Hepatocyte (in vitro differentiated cells): ENCODE measurements around the gene MCMBP. TPM values are rescaled to one million over a fixed set of nuclear protein-coding genes. Genes with fewer than 3 reads are reported as not detected.

ENCODE experiments used
- DNase-seq: peaks from one replicate; pipeline ENCODE4 v3.0.0-alpha.2; 2016; ENCODE audit warnings: low spot score
- H2AFZ ChIP-seq: fragments of 200-600 bp; sonication (generic); 2 replicates; pipeline ENCODE4 v1.6.0; 2016; ENCODE audit warnings: antibody characterized with exemption, mild to moderate bottlenecking
- H3K27ac ChIP-seq: fragments of 200-600 bp; sonication (generic); 2 replicates; pipeline ENCODE4 v1.5.1; 2016; ENCODE audit warnings: mild to moderate bottlenecking
- H3K27me3 ChIP-seq: fragments of 200-600 bp; sonication (generic); 2 replicates; pipeline ENCODE4 v1.6.1; 2016
- H3K36me3 ChIP-seq: fragments of 200-600 bp; sonication (generic); replicated peaks from 2 replicates; pipeline ENCODE4 v1.5.1; 2016; ENCODE audit warnings: low read depth; ENCODE audit not compliant: insufficient read depth
- H3K4me1 ChIP-seq: fragments of 200-600 bp; sonication (generic); 2 replicates; pipeline ENCODE4 v1.5.1; 2016; ENCODE audit warnings: mild to moderate bottlenecking, moderate library complexity; ENCODE audit not compliant: insufficient read depth
- H3K4me2 ChIP-seq: fragments of 200-600 bp; sonication (generic); 2 replicates; pipeline ENCODE4 v1.6.0; 2016
- H3K4me3 ChIP-seq: fragments of 200-600 bp; sonication (generic); 2 replicates; pipeline ENCODE4 v1.5.1; 2016; ENCODE audit warnings: mild to moderate bottlenecking
- H3K79me2 ChIP-seq: fragments of 200-600 bp; sonication (generic); 2 replicates; pipeline ENCODE4 v1.6.0; 2017; ENCODE audit warnings: mild to moderate bottlenecking
- H3K9me2 ChIP-seq: fragments of 200-600 bp; sonication (generic); replicated peaks from 2 replicates; pipeline ENCODE4 v1.6.0; 2017; ENCODE audit warnings: mild to moderate bottlenecking; ENCODE audit not compliant: insufficient read depth
- H3K9me3 ChIP-seq: fragments of 200-600 bp; sonication (generic); 2 replicates; pipeline ENCODE4 v1.5.1; 2016; ENCODE audit warnings: low read depth, mild to moderate bottlenecking
- H4K20me1 ChIP-seq: fragments of 200-600 bp; sonication (generic); 2 replicates; pipeline ENCODE4 v1.6.0; 2016; ENCODE audit warnings: mild to moderate bottlenecking; ENCODE audit not compliant: insufficient read depth, poor library complexity, severe bottlenecking
- CTCF ChIP-seq: fragments of 200-600 bp; sonication (generic); IDR thresholded peaks from 2 replicates; pipeline ENCODE4 v1.5.1; 2016; ENCODE audit warnings: antibody characterized with exemption, mild to moderate bottlenecking; ENCODE audit not compliant: poor library complexity
- EZH2 ChIP-seq: fragments of 200-600 bp; sonication (generic); IDR thresholded peaks from 2 replicates; pipeline ENCODE4 v1.6.1; 2016; ENCODE audit warnings: antibody characterized with exemption, mild to moderate bottlenecking, borderline replicate concordance
- EZH2phosphoT487 ChIP-seq: fragments of 200-600 bp; sonication (generic); IDR thresholded peaks from one replicate; pipeline ENCODE4 v1.6.1; 2018; ENCODE audit warnings: antibody characterized with exemption, mild to moderate bottlenecking, low read depth, moderate library complexity; ENCODE audit not compliant: unreplicated experiment, severe bottlenecking
- WGBS: methylation state at CpG from one replicate; pipeline ENCODE4 v1.1.6; 2016; ENCODE audit warnings: low lambda C conversion rate; ENCODE audit errors: missing lambda C conversion rate; 5-methylcytosine and 5-hydroxymethylcytosine counted together
- polyA plus RNA-seq: library from polyadenylated mRNA; unstranded; fragments of >200 nt; fragmentation: Nextera tagmentation; extraction: Ambion mirVana; gene quantifications from 2 replicates; pipeline ENCODE4 v1.2.1, GENCODE V29; 2016
- total RNA-seq: library from RNA; depleted of rRNA; stranded (reverse); fragments of >200 nt; gene quantifications from 2 replicates; pipeline ENCODE4 v1.2.3, GENCODE V29; 2014

Gene MCMBP
- total and polyA plus RNA-seq, 2 experiments from 2014 or later: 33.8 to 36.1 TPM

GRCh38 chr10:119812684-119813083 lies 60.0 kb downstream of the MCMBP start:
- no peaks in the 10 kb centered on the region for H4K20me1 ChIP-seq
- no peaks in the 10 kb centered on the region for H3K9me2 ChIP-seq
- H2AFZ ChIP-seq: no peak overlapping the region
- H3K4me2 ChIP-seq: no peak overlapping the region
- DNase-seq: no peak
- H3K27ac ChIP-seq: no peak overlapping the region
- no peaks in the 10 kb centered on the region for H3K9me3 ChIP-seq
- no peaks in the 10 kb centered on the region for H3K36me3 ChIP-seq
- TF ChIP-seq CTCF (no peak), EZH2phosphoT487 (no peak), EZH2 (no peak)
- H3K4me1 ChIP-seq: no peaks in the 10 kb centered on the region
- H3K79me2 ChIP-seq: no peaks in the 10 kb centered on the region
- no peaks in the 10 kb centered on the region for H3K27me3 ChIP-seq
- no peak overlapping the region for H3K4me3 ChIP-seq

GRCh38 chr10:119811122-119811521 lies 61.5 kb downstream of the MCMBP start:
- WGBS: 87% methylated on average over 4 of the region's 4 CpGs
- H3K27ac ChIP-seq: no peak overlapping the region
- no peaks in the 10 kb centered on the region for H3K36me3 ChIP-seq
- no peak for DNase-seq
- TF ChIP-seq CTCF (no peak), EZH2 (no peak), EZH2phosphoT487 (no peak)
- no peaks in the 10 kb centered on the region for H3K27me3 ChIP-seq
- H3K79me2 ChIP-seq: no peaks in the 10 kb centered on the region
- H2AFZ ChIP-seq: no peak overlapping the region
- H3K4me2 ChIP-seq: no peak overlapping the region
- no peaks in the 10 kb centered on the region for H4K20me1 ChIP-seq
- H3K9me2 ChIP-seq: no peaks in the 10 kb centered on the region
- H3K4me1 ChIP-seq: no peaks in the 10 kb centered on the region
- no peak overlapping the region for H3K4me3 ChIP-seq
- H3K9me3 ChIP-seq: no peaks in the 10 kb centered on the region

GRCh38 chr10:119807960-119808697 lies 64.5 kb downstream of the MCMBP start:
- no peaks in the 10 kb centered on the region for H3K4me1 ChIP-seq
- H3K9me2 ChIP-seq: no peaks in the 10 kb centered on the region
- no peak for TF ChIP-seq EZH2phosphoT487
- TF ChIP-seq EZH2: no peak
- TF ChIP-seq CTCF: no peak
- no peak overlapping the region for H3K27ac ChIP-seq
- H2AFZ ChIP-seq: no peak overlapping the region
- no peaks in the 10 kb centered on the region for H3K9me3 ChIP-seq
- no peak overlapping the region for H3K4me2 ChIP-seq
- no peaks in the 10 kb centered on the region for H4K20me1 ChIP-seq
- no peak for DNase-seq
- no peaks in the 10 kb centered on the region for H3K79me2 ChIP-seq
- WGBS: 90% methylated on average over 3 of the region's 3 CpGs
- no peaks in the 10 kb centered on the region for H3K36me3 ChIP-seq
- H3K4me3 ChIP-seq: no peak overlapping the region
- no peaks in the 10 kb centered on the region for H3K27me3 ChIP-seq
